GM12891 (cell line): ENCODE results near the gene PPM1M.

Source experiments
- POLR2A ChIP-seq: IDR thresholded peaks from 2 replicates; pipeline ENCODE4 v1.6.1; 2011; ENCODE audit warnings: low read depth, low read length, control low read depth
- TAF1 ChIP-seq: IDR thresholded peaks from 2 replicates; pipeline ENCODE4 v1.6.1; 2011; ENCODE audit warnings: low read depth, low read length, control low read depth

DNA sequence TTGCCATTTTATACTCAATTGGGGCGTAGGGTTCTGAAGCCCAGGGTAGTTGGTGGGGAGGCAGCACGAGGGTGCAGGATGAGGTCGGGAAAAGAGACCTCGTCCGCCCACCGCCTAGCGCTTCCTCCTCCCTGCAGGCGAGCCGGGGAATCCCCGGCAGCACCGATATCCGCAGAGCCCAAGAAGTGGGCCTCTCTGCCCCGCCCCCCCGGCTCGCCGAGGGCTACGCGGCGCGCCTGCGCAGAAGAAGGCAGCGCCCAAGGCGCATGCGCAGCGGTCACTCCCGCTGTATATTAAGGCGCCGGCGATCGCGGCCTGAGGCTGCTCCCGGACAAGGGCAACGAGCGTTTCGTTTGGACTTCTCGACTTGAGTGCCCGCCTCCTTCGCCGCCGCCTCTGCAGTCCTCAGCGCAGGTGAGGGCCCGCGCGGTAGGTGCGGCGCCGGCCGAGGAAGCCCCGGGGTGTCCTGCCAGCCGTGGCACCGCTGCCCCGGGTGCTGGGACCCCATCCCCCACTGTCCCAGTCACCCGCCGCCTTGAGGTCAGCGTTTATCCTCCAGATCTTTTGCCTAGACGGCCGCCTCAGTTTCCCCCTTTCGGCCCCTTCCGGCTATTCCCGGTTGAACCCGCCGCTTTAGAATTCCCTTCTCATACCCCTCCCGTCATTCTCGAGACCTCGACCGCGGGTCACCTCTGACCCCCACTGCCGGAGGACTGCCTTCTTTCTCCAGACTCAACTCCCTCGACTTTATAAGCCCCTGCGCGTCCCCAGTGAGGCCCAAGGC is 47.5 kb upstream of the PPM1M start, which contains the start of gene ALAS1:
- peak; percentile 85 for TF ChIP-seq POLR2A
- TF ChIP-seq TAF1: 0 out of 2 replicates have a peak, but pooled peaks have one; percentile 27
